Stimulated activated CD4-positive, alpha-beta T cell treated with anti-CD3 and anti-CD28 coated beads, Interleukin-15, amount 100 ng/mL, for 48 hours (primary cell): ENCODE data around the gene KLHL5.
"Not testable (repeated sequence)": the region's sequence is repeated elsewhere in the genome, so short reads cannot be mapped to it uniquely, and the experiment has no call there.

Experiments used
- DNase-seq, 2 donors: peaks; one replicate each; pipeline ENCODE4 v3.0.0-alpha.2; 2020; ENCODE audit warnings: low read depth in 2 of 2

The KLHL5 gene

GRCh38 chr4:39062094-39062769 is at the start of gene KLHL5:
Gene KLHL5, plus strand, starts transcription at chr4:39062232. Its CDS starts 421 bp downstream, at chr4:39062653.
- no peak for DNase-seq

GRCh38 chr4:39014028-39014427 is 48.0 kb upstream of the KLHL5 start:
- no peak for DNase-seq

- DNase-seq, result no peak
These were observed 41.9 kb upstream of the KLHL5 start for GRCh38 chr4:39020130-39020529.

- DNase-seq, result no peak
These were observed 40.4 kb upstream of the KLHL5 start for GRCh38 chr4:39021631-39022030.

GRCh38 chr4:39022241-39022640 is 39.8 kb upstream of the KLHL5 start:
- DNase-seq, result no peak

GRCh38 chr4:39023059-39023458 is 39.0 kb upstream of the KLHL5 start:
- DNase-seq, result no peak

GRCh38 chr4:39024311-39024865 is 37.6 kb upstream of the KLHL5 start:
- DNase-seq, result no peak

- no peak for DNase-seq
These were observed 36.4 kb upstream of the KLHL5 start for GRCh38 chr4:39025552-39026085.

GRCh38 chr4:39026096-39026495 is 35.9 kb upstream of the KLHL5 start:
- no peak for DNase-seq

- no peak for DNase-seq
These were observed 32.0 kb upstream of the KLHL5 start for GRCh38 chr4:39029752-39030694.

- DNase-seq, result no peak
These were observed 31.3 kb upstream of the KLHL5 start for GRCh38 chr4:39030725-39031124.

GRCh38 chr4:39031590-39032020 is 30.4 kb upstream of the KLHL5 start:
- DNase-seq, result not testable (repeated sequence)

- DNase-seq, result no peak
These were observed 29.6 kb upstream of the KLHL5 start, which contains the start of gene TMEM156 for GRCh38 chr4:39032218-39033085. Gene TMEM156, minus strand, starts transcription at chr4:39032409. Its CDS starts 96 bp downstream, at chr4:39032313.

- no peak for DNase-seq
These were observed 25.9 kb upstream of the KLHL5 start for GRCh38 chr4:39036172-39036571.

- DNase-seq, result no peak
These were observed 24.6 kb upstream of the KLHL5 start for GRCh38 chr4:39037491-39037825.

GRCh38 chr4:39037941-39038340 is 24.1 kb upstream of the KLHL5 start:
- no peak for DNase-seq

GRCh38 chr4:39039108-39039507 is 22.9 kb upstream of the KLHL5 start:
- no peak for DNase-seq

- no peak for DNase-seq
These were observed 19.7 kb upstream of the KLHL5 start for GRCh38 chr4:39042366-39042765.

- DNase-seq, result no peak
These were observed 18.8 kb upstream of the KLHL5 start for GRCh38 chr4:39043058-39043860.

GRCh38 chr4:39043861-39044363 is 18.1 kb upstream of the KLHL5 start:
- DNase-seq, result no peak
